AG04449 (cell line): ENCODE results near the gene CEP83.

ENCODE experiments used
- CTCF ChIA-PET: fragments of 350-600 bp; formaldehyde crosslinking; extraction: SDS; loops from one replicate; lab custom pipeline; 2021; ENCODE audit warnings: antibody characterized with exemption; lab: Yijun Ruan, JAX
- POLR2A ChIA-PET: fragments of 400-600, 350-600 bp; formaldehyde crosslinking; extraction: SDS; loops from one replicate; lab custom pipeline; 2020; ENCODE audit warnings: antibody characterized with exemption, inconsistent platforms; lab: Yijun Ruan, JAX
- DNase-seq: peaks from one replicate; pipeline ENCODE4 v3.0.0-alpha.2; 2010; ENCODE audit warnings: low read depth, low spot score
- H3K4me3 ChIP-seq: 2 replicates; pipeline ENCODE4 v1.5.1; 2011; ENCODE audit warnings: low read depth, mild to moderate bottlenecking, control low read depth, low read length
- TF ChIP-seq, protein P1 (sequence below): IDR thresholded peaks from one replicate; pipeline ENCODE4 v1.5.1; 2011; ENCODE audit warnings: mild to moderate bottlenecking, moderate library complexity, low read length, control low read depth, inconsistent platforms; ENCODE audit not compliant: insufficient read depth; ENCODE audit errors: missing control alignments

Gene CEP83

DNA sequence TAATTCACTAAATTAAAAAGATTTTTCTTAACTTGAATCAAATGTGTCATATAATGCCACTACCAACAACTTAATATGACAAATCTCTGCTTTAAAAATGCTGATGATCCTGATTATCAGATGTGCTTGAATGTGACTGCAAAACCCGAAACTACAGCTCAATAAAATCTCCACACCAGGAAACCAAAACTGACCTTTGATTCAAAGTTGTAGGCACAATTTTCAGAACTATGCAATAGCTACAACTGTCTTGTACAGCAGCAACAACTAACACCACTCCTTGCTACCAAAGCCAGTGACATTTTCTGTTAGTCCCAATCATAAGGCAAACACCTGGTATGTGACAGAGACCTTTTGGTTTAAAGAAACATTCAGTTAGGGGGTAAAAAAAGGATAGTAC is 147.3 kb downstream of the CEP83 start:
- CTCF ChIA-PET = no interaction called here
- no peak overlapping the region for H3K4me3 ChIP-seq
- POLR2A ChIA-PET = no interaction called here
- TF ChIP-seq, protein P1, sequence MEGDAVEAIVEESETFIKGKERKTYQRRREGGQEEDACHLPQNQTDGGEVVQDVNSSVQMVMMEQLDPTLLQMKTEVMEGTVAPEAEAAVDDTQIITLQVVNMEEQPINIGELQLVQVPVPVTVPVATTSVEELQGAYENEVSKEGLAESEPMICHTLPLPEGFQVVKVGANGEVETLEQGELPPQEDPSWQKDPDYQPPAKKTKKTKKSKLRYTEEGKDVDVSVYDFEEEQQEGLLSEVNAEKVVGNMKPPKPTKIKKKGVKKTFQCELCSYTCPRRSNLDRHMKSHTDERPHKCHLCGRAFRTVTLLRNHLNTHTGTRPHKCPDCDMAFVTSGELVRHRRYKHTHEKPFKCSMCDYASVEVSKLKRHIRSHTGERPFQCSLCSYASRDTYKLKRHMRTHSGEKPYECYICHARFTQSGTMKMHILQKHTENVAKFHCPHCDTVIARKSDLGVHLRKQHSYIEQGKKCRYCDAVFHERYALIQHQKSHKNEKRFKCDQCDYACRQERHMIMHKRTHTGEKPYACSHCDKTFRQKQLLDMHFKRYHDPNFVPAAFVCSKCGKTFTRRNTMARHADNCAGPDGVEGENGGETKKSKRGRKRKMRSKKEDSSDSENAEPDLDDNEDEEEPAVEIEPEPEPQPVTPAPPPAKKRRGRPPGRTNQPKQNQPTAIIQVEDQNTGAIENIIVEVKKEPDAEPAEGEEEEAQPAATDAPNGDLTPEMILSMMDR = no peak
- DNase-seq = no peak

DNA sequence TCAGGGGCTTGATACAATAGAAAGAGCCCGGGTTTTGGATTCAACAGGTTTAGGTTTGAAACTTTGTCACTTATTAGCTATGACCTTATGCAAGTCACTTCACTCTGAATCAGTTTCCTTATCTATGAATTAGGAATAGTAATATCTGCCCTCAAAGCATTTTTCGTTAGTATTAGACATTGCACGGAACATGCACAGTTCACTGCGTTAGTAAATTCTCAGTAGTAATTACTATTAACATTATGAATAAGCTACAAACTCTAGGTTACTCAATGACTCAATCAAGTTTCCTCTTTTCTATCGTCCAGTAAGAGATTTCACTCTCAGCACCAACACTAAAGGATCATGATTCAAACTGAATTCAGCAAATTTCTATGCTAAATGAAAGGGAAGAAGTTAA is 150.3 kb downstream of the CEP83 start:
- DNase-seq = no peak
- ChIA-PET POLR2A (no interaction called here), CTCF (no interaction called here)
- no peak overlapping the region for H3K4me3 ChIP-seq
- TF ChIP-seq, protein P1 = no peak

DNA sequence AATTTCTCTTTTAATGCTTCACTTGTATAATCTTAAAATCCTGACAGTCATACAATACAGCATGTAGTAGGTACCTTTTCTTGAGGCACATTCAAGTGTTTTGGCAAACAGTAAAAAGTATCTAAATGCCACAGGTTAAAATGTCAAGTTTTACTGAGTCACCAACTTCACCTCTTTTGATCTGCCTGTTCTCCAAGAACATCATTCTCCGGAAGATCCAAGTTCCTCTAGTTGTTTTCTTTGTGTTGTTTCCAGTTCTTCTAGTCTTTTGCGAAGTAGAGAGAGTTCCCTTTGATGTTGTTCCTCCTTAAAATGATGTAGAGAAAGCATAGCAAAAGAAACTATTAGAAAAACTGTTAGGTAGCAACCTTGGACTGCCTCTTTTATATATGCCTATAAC is 151.1 kb downstream of the CEP83 start:
- DNase-seq = no peak
- TF ChIP-seq, protein P1 = no peak
- POLR2A ChIA-PET = no interaction called here
- CTCF ChIA-PET = no interaction called here
- H3K4me3 ChIP-seq = no peak overlapping the region

DNA sequence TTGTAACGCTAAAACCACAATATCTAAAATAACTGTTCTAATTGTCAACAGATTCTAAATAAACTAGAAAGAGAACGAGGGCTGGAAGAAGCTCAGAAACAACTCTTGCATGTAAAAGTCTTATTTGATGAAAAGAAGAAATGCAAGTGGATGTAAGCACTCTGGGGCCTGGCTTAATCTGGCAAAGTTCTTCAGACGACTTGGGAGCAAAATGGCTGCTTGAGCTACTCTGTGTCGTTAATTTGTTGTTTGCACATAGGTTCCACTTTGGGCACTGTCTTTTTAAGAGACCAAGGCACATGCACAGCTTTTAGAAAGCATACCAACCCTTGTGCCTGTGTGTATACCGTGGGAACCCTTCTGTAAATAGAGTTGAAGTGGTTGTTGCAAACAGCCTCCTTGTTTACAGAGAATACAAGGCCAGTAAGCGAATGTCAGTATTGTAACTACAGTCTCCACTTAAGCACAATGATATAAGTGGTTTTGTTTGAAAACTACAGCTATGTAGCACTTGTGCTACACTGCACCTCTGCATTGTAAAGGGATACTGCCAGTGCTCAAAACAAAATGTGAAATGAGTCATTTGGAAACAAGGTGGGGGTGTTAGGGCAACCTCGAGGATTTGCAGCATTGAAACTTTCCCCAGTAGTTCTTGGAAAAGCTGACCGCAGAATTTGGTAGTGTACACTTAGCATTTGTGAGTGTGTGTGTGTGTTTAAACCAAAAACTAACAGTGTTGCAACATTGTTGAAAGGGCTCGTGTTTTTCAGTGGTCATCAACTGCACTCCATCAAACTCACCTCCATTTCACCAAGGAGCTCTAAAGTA is 154.3 kb downstream of the CEP83 start:
- H3K4me3 ChIP-seq = no peak overlapping the region
- no peak for DNase-seq
- CTCF ChIA-PET = interaction anchor here (1.2 to 1.7 kb wide), 2 partner anchors 13 to 39 kb away, joined by 3 read pairs; no protein-coding TSS in a partner anchor
- TF ChIP-seq, protein P1 = no peak
- POLR2A ChIA-PET = no interaction called here

DNA sequence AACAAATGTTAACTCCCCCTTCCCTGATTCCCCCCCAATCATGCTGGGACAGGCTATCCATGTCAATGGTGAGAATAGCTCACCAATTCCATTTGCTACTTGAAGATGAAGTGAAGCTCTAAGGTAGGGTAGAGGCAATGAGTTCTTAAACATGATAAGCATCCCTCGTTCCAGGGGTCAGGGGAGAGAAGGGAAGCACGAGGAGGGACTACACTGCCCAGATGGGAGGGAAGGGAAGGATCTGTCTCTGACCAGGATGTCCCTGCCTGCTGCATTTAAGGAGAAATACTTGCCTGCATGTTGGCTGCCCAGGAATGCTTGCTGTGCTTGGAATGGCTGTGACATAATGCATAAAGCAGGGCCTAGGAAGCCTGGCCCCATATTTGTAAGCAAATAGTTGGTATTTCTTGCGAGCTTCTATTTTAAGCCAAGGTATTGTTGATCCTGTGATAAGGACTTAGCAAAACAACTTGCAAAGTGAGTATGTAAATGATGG is 155.1 kb downstream of the CEP83 start:
- no peak overlapping the region for H3K4me3 ChIP-seq
- peak; percentile 73 for DNase-seq
- CTCF ChIA-PET = interaction anchor here (0.8 to 1.7 kb wide), 3 partner anchors 12 to 130 kb away, joined by 3 read pairs; no protein-coding TSS in a partner anchor
- POLR2A ChIA-PET = no interaction called here
- TF ChIP-seq, protein P1 = no peak

DNA sequence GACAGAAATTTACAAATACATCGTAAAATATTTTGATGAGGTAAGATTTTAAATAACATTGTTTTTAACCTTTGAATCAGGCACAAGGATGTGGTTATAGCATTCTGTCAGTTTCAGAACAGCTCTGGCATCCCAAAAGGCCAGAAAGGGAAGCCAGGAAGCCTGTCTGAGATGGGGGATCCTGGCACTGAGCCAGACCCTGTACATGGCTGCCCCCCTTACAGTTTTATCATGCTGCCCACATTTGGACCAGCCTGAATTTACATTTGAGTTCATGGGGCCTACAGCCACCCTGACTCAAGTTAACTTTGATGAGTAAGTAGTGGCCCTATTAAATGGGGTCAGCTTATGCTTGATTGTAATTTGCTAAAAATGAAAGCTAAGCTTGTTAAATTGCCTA is 155.7 kb downstream of the CEP83 start:
- TF ChIP-seq, protein P1 = no peak
- DNase-seq = no peak
- POLR2A ChIA-PET = no interaction called here
- H3K4me3 ChIP-seq = no peak overlapping the region
- CTCF ChIA-PET = interaction anchor here (0.8 kb wide), 1 partner anchor 130 kb away, joined by 3 read pairs; no protein-coding TSS in a partner anchor
